Measurements from ENCODE around the gene DDX3X.

Gene DDX3X

GRCh38 chrX:41322821-41323603, 10.9 kb upstream of the DDX3X start:
- Histone ChIP-seq H3K27ac (ENCODE audit: low read depth, low read length) (no peak overlapping the region), H3K36me3 (ENCODE audit: control insufficient read depth in 5 of 5, insufficient read depth in 5 of 5, low read length in 5 of 5) (no peaks in the 10 kb centered on the region), H3K9me3 (ENCODE audit: control insufficient read depth in 5 of 5, low read length in 5 of 5) (no peaks in the 10 kb centered on the region), H3K9ac (ENCODE audit: low read length in 5 of 5) (no peak overlapping the region), H3K4me1 (ENCODE audit: control insufficient read depth in 5 of 5, insufficient read depth in 5 of 5, low read length in 5 of 5) (peaks cover 0 to 8% (median 2%) of the 10 kb centered on the region in 5 donors), H3K4me3 (ENCODE audit: low read depth in 1 of 5, low read length in 5 of 5) (no peak overlapping the region), H3K27me3 (ENCODE audit: control insufficient read depth in 5 of 5, insufficient read depth in 4 of 5, low read length in 5 of 5) (peaks cover 0 to 4% (median 0%) of the 10 kb centered on the region in 5 donors)

GRCh38 chrX:41326431-41326830, 7.5 kb upstream of the DDX3X start:
- Histone ChIP-seq H3K27ac (ENCODE audit: low read depth, low read length) (no peak overlapping the region), H3K4me3 (ENCODE audit: low read depth in 1 of 5, low read length in 5 of 5) (no peak overlapping the region), H3K4me1 (ENCODE audit: control insufficient read depth in 5 of 5, insufficient read depth in 5 of 5, low read length in 5 of 5) (peaks cover 0 to 23% (median 15%) of the 10 kb centered on the region in 5 donors), H3K9me3 (ENCODE audit: control insufficient read depth in 5 of 5, low read length in 5 of 5) (no peaks in the 10 kb centered on the region), H3K9ac (ENCODE audit: low read length in 5 of 5) (no peak overlapping the region), H3K36me3 (ENCODE audit: control insufficient read depth in 5 of 5, insufficient read depth in 5 of 5, low read length in 5 of 5) (no peaks in the 10 kb centered on the region), H3K27me3 (ENCODE audit: control insufficient read depth in 5 of 5, insufficient read depth in 4 of 5, low read length in 5 of 5) (peaks cover 0 to 4% (median 0%) of the 10 kb centered on the region in 5 donors)

GRCh38 chrX:41327341-41327740, 6.6 kb upstream of the DDX3X start:
- Histone ChIP-seq H3K27ac (ENCODE audit: low read depth, low read length) (no peak overlapping the region), H3K4me3 (ENCODE audit: low read depth in 1 of 5, low read length in 5 of 5) (no peak overlapping the region), H3K9ac (ENCODE audit: low read length in 5 of 5) (no peak overlapping the region), H3K36me3 (ENCODE audit: control insufficient read depth in 5 of 5, insufficient read depth in 5 of 5, low read length in 5 of 5) (no peaks in the 10 kb centered on the region), H3K4me1 (ENCODE audit: control insufficient read depth in 5 of 5, insufficient read depth in 5 of 5, low read length in 5 of 5) (peaks cover 0 to 32% (median 21%) of the 10 kb centered on the region in 5 donors), H3K9me3 (ENCODE audit: control insufficient read depth in 5 of 5, low read length in 5 of 5) (no peaks in the 10 kb centered on the region), H3K27me3 (ENCODE audit: control insufficient read depth in 5 of 5, insufficient read depth in 4 of 5, low read length in 5 of 5) (peaks cover 0 to 4% (median 0%) of the 10 kb centered on the region in 5 donors)

- Histone ChIP-seq H3K27me3 (ENCODE audit: control insufficient read depth in 5 of 5, insufficient read depth in 4 of 5, low read length in 5 of 5) (no peaks in the 10 kb centered on the region), H3K9me3 (ENCODE audit: control insufficient read depth in 5 of 5, low read length in 5 of 5) (no peaks in the 10 kb centered on the region), H3K4me3 (ENCODE audit: low read depth in 1 of 5, low read length in 5 of 5) (no peak overlapping the region), H3K4me1 (ENCODE audit: control insufficient read depth in 5 of 5, insufficient read depth in 5 of 5, low read length in 5 of 5) (peaks cover 5 to 33% (median 25%) of the 10 kb centered on the region in 5 donors), H3K27ac (ENCODE audit: low read depth, low read length) (no peak overlapping the region), H3K36me3 (ENCODE audit: control insufficient read depth in 5 of 5, insufficient read depth in 5 of 5, low read length in 5 of 5) (no peaks in the 10 kb centered on the region), H3K9ac (ENCODE audit: low read length in 5 of 5) (no peak overlapping the region)
These were observed 4.9 kb upstream of the DDX3X start for GRCh38 chrX:41329101-41329500.

- H3K4me3 ChIP-seq (ENCODE audit: low read depth in 1 of 5, low read length in 5 of 5), result peak overlapping the region; percentile 85 to 99 (median 97)
- peak overlapping the region in 3 of 5 donors; percentile 80 to 97 (median 95) for H3K9ac ChIP-seq (ENCODE audit: low read length in 5 of 5)
- peaks cover 0 to 2% (median 0%) of the 10 kb centered on the region in 5 donors for H3K36me3 ChIP-seq (ENCODE audit: control insufficient read depth in 5 of 5, insufficient read depth in 5 of 5, low read length in 5 of 5)
- H3K27me3 ChIP-seq (ENCODE audit: control insufficient read depth in 5 of 5, insufficient read depth in 4 of 5, low read length in 5 of 5), result no peaks in the 10 kb centered on the region
- H3K27ac ChIP-seq (ENCODE audit: low read depth, low read length), result peak overlapping the region; percentile 100
- H3K4me1 ChIP-seq (ENCODE audit: control insufficient read depth in 5 of 5, insufficient read depth in 5 of 5, low read length in 5 of 5), result peaks cover 5 to 49% (median 39%) of the 10 kb centered on the region in 5 donors
- no peaks in the 10 kb centered on the region for H3K9me3 ChIP-seq (ENCODE audit: control insufficient read depth in 5 of 5, low read length in 5 of 5)
These were observed 2.0 kb upstream of the DDX3X start for GRCh38 chrX:41332005-41332404.

- H3K4me3 ChIP-seq (ENCODE audit: low read depth in 1 of 5, low read length in 5 of 5), result peak overlapping the region; percentile 85 to 99 (median 97)
- H3K36me3 ChIP-seq (ENCODE audit: control insufficient read depth in 5 of 5, insufficient read depth in 5 of 5, low read length in 5 of 5), result peaks cover 0 to 3% (median under 1%) of the 10 kb centered on the region in 5 donors
- peak overlapping the region; percentile 100 for H3K27ac ChIP-seq (ENCODE audit: low read depth, low read length)
- H3K4me1 ChIP-seq (ENCODE audit: control insufficient read depth in 5 of 5, insufficient read depth in 5 of 5, low read length in 5 of 5), result peaks cover 5 to 54% (median 44%) of the 10 kb centered on the region in 5 donors
- no peaks in the 10 kb centered on the region for H3K9me3 ChIP-seq (ENCODE audit: control insufficient read depth in 5 of 5, low read length in 5 of 5)
- peak overlapping the region; percentile 28 to 100 (median 95) for H3K9ac ChIP-seq (ENCODE audit: low read length in 5 of 5)
- H3K27me3 ChIP-seq (ENCODE audit: control insufficient read depth in 5 of 5, insufficient read depth in 4 of 5, low read length in 5 of 5), result no peaks in the 10 kb centered on the region
These were observed 1.5 kb upstream of the DDX3X start for GRCh38 chrX:41332408-41333002.

GRCh38 chrX:41333003-41333743, 789 bp upstream of the DDX3X start:
- Histone ChIP-seq H3K36me3 (ENCODE audit: control insufficient read depth in 5 of 5, insufficient read depth in 5 of 5, low read length in 5 of 5) (peaks cover 0 to 8% (median 6%) of the 10 kb centered on the region in 5 donors), H3K9ac (ENCODE audit: low read length in 5 of 5) (peak overlapping the region; percentile 95 to 100 (median 97)), H3K27ac (ENCODE audit: low read depth, low read length) (peak overlapping the region; percentile 100), H3K9me3 (ENCODE audit: control insufficient read depth in 5 of 5, low read length in 5 of 5) (no peaks in the 10 kb centered on the region), H3K4me1 (ENCODE audit: control insufficient read depth in 5 of 5, insufficient read depth in 5 of 5, low read length in 5 of 5) (peaks cover 5 to 60% (median 51%) of the 10 kb centered on the region in 5 donors), H3K27me3 (ENCODE audit: control insufficient read depth in 5 of 5, insufficient read depth in 4 of 5, low read length in 5 of 5) (no peaks in the 10 kb centered on the region), H3K4me3 (ENCODE audit: low read depth in 1 of 5, low read length in 5 of 5) (peak overlapping the region; percentile 89 to 99 (median 97))

- Histone ChIP-seq H3K9me3 (ENCODE audit: control insufficient read depth in 5 of 5, low read length in 5 of 5) (no peaks in the 10 kb centered on the region), H3K9ac (ENCODE audit: low read length in 5 of 5) (peak overlapping the region; percentile 95 to 100 (median 97)), H3K4me1 (ENCODE audit: control insufficient read depth in 5 of 5, insufficient read depth in 5 of 5, low read length in 5 of 5) (peaks cover 7 to 73% (median 64%) of the 10 kb centered on the region in 5 donors), H3K27me3 (ENCODE audit: control insufficient read depth in 5 of 5, insufficient read depth in 4 of 5, low read length in 5 of 5) (no peaks in the 10 kb centered on the region), H3K36me3 (ENCODE audit: control insufficient read depth in 5 of 5, insufficient read depth in 5 of 5, low read length in 5 of 5) (peaks cover 7 to 19% (median 13%) of the 10 kb centered on the region in 5 donors), H3K27ac (ENCODE audit: low read depth, low read length) (peak overlapping the region; percentile 100), H3K4me3 (ENCODE audit: low read depth in 1 of 5, low read length in 5 of 5) (peak overlapping the region; percentile 89 to 99 (median 97))
These were observed 618 bp downstream of the DDX3X start for GRCh38 chrX:41334363-41335197.

- Histone ChIP-seq H3K36me3 (ENCODE audit: control insufficient read depth in 5 of 5, insufficient read depth in 5 of 5, low read length in 5 of 5) (peaks cover 12 to 22% (median 19%) of the 10 kb centered on the region in 5 donors), H3K9me3 (ENCODE audit: control insufficient read depth in 5 of 5, low read length in 5 of 5) (no peaks in the 10 kb centered on the region), H3K9ac (ENCODE audit: low read length in 5 of 5) (peak overlapping the region; percentile 80 to 98 (median 94)), H3K4me1 (ENCODE audit: control insufficient read depth in 5 of 5, insufficient read depth in 5 of 5, low read length in 5 of 5) (peaks cover 7 to 76% (median 64%) of the 10 kb centered on the region in 5 donors), H3K27ac (ENCODE audit: low read depth, low read length) (peak overlapping the region; percentile 100), H3K4me3 (ENCODE audit: low read depth in 1 of 5, low read length in 5 of 5) (peak overlapping the region; percentile 89 to 99 (median 97)), H3K27me3 (ENCODE audit: control insufficient read depth in 5 of 5, insufficient read depth in 4 of 5, low read length in 5 of 5) (no peaks in the 10 kb centered on the region)
These were observed 1.4 kb downstream of the DDX3X start for GRCh38 chrX:41335198-41335957.
